Fibroblast of skin of right quadriceps (primary cell): ENCODE data around the gene MLN.
A peak's percentile ranks its signal among the peaks of the same experiment; 100 is the strongest.

ENCODE experiments used
- DNase-seq: peaks from one replicate; pipeline ENCODE4 v3.0.0-alpha.2; 2013

MLN gene

DNA sequence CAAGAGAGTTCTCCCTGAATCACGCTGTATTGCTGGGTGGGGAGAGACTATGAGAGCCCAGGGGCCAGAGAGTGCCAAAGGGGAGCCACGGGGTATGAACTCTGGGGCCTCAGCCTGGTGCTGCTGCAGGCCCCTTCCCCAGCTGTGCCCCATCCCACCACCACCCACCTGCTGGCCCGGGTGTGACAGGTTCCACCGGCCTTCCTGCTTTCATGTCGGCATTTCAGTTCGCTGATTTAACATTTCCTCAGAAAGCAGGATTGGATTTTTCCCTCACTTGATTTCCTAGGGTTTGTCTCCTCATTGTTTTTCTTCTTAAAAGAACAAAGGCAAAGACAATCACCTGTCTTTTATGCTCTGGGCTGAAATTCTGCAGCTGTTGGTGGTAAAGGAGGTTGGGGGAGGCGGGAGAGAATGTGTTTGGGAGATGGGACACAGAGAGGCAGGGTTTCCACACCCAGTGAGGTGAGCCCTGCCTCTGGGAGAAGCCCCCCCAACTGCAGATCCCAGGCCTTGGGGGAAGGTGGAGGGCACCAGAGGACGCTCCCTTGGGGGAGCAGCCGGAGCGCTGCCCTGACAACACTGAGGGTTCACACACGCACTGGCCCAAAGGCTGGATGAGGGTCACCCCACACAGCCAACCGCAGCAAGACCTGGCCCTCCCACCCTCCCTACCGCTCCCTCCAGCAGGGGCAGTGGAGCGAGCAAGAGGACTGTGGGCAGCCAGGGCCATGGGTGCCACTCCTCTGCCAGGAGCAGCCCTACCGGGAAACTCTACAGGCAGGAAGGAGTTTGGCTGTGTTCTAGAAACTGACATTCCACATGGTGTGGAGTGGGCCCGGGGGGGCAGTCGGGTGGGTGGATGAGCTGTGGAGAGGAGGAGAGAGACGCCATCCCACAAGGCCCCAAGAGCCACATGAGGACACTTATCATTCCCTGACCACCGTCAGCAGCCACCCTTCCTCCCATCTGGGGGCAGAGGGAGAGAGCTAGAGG is 10.5 kb upstream of the MLN start:
- no peak for DNase-seq

DNA sequence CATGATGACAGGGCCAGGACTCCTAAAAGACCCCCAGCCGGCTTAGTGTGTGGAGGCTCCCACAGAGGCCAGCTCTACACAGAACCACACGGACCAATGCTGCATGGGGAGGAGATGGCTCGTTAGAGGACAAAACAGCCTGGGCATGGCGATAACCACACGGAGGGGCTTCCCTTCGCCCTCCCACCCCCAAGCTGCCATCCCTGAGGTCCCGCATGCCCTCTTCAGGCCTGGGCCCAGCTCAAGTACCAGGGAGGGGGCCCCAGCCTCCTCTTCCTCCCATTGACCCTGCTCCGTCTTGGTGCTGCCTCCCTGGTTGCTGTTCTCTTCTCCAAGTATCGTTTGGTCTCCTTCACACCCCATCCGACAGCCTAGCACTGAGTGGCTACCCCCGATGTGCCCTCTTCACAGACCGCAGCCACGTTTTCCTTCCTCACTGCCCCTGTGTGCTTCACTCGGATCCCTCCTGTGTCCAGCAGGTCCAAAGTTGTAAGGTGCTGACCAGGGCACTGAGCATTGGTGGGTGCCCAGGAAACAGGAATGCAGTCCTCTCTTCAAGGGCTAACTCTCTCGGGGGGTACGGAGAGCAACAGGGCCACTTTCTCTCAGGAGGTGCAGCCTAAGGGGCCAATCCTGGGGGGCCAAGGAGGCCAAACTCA is 9.6 kb upstream of the MLN start:
- no peak for DNase-seq

DNA sequence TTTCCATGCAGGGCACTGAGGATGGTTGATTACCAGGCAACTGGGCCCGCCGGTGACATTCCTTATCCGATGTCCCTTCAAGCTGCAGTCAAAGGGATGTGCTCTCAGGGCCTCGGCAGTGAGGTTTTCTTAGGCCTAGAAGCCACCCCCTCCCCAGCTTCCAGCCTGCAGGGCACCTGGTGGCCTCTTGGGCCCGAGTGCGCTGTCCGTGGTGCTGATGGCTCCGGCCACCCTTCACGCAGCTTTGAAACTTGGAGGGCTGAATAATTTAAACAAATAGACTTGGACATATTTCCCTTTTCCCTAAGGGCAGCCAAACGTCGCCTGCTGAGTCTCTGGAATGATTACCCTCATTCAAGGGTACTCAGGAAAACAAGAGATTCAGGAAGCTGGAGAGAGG is 8.9 kb upstream of the MLN start:
- peak; percentile 37 for DNase-seq

DNA sequence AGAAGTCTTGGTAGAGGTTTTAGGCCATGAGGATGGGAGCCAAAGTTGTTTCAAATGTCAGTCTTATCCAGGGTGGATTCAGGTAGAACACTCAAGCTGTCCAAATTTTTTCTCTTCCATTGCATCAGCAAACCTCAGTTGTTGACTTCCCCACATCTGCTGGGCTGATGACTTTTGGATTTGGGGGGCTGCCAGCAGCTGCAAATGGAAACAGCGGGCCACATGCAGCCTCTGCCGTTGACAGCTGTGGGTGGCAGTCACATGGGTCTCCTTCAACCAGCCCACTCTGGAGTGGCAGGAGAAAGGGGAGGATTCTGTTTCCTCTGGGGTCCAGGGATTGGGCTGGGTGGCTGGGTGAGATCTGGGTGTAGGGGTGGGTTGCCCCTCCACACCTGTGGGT is 5.8 kb upstream of the MLN start:
- DNase-seq: peak; percentile 9

DNA sequence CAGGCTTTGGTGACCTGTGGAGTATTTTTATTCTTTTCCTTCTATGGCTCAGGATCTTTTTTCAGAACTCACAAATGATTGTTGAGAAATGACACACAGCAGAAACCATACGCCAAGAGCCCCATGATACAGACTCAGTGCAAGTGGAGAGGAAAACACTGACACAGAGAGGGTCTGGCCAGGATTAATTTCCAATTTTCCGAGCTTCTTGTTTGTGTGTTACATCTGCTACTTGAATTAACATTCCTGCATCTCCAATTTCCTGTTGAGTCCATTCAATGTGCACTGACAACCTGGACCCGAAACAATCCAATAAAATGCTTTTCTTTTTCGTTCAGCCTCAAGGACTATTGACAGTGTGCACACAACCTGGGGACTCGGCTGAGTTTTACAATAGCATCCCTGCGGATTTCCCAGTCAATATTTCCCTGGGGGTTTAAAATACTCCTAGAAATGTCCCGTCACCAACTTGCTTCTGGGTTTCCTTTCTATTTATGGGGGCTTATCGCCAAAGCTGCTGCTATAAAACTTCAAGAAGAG is 4.9 kb upstream of the MLN start:
- DNase-seq: no peak

DNA sequence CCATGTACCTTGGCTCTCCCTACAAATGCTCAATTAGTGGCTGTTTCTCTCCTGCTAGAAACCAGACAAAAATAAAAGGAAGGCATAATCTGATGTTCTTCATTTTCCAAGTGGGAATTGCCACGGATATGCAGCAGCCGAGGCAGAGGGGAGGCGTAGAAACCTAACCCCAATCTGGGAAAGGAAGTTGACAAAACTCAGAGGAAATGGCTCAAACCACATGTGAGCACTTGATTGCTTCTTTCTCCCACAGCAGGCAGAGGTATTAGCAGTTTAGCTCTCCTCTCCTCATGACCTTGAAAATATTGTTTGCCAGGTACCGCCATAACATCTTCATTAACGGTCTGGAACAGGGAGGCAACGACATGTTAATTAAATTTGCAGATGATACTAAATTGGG is 3.8 kb upstream of the MLN start:
- no peak for DNase-seq

DNA sequence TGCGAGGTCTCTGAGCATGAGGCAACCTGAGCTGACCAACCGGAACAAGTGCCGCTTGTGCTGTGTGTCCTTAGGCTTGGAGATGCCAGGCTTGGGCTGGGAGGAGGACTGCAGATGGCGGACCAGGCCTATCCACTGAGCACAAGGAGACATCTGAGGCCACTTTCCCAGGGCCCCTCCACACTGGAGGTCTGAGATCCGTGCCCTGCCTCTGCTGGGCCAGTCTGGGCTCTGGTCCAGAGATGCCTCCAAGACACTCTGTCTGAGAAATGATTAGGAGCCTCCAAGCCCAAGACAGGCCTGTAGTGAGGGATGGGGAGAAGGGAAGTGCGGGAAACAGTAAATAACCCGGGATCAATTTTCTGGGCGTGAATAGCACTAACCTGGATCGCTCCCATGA is 3.0 kb upstream of the MLN start:
- no peak for DNase-seq

DNA sequence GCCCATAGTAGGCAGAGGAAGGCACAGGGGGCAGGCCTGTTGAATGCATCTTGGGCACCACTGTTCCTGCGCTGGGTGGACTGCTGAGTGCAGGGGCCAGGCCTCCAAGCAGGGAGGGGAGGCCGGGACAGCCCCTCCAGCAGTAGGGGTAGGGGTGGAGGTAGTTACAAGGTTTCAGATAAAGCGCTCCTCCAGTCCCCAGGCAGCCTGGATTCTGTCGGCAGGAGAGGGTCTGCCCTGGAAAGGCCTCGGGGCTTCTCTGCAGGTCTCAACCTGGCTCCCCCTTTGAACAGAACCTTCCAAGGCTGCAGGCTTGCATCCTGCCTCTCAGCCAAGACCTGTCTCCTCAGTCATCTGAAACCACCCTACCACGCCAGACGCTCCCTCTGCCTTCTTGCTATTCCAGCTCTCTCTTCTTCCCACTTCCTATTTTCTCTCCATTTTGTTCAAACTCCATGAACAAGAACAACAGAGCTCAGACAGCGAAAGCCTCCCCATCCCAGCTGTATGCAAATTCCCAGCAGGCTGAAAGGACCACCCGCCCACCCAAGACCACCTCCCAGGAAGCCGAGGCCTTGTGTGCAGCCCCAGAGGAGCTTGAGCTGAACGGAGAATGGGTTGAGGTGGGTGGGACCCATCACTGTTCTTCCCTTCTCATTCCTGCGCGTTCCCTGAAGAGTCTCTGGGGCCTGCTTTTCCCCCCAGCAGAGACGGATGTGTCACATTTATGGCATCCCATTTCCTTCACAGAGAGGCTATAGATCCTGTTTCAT is 1.4 kb downstream of the MLN start:
- peak; percentile 64 for DNase-seq

DNA sequence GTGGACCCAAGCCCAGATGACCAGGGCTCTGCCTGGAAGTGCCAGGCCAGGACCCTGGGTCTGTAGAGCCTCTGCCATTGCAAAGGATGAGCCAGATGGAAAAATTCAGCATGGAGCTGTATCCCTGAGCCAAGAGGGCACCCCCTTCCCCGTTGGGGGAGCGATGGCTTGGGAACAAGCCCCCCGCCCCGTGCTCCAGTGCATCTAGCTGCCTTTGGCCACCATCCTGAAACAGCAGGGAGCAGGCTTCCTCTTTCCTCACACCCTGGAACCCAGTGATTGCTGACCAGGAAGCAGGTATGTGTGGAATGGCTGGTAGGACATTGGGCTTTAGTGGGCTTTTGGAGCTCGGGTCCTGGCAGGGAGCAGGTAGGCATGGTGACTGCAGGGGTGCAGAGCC is 2.2 kb downstream of the MLN start:
- DNase-seq: no peak

DNA sequence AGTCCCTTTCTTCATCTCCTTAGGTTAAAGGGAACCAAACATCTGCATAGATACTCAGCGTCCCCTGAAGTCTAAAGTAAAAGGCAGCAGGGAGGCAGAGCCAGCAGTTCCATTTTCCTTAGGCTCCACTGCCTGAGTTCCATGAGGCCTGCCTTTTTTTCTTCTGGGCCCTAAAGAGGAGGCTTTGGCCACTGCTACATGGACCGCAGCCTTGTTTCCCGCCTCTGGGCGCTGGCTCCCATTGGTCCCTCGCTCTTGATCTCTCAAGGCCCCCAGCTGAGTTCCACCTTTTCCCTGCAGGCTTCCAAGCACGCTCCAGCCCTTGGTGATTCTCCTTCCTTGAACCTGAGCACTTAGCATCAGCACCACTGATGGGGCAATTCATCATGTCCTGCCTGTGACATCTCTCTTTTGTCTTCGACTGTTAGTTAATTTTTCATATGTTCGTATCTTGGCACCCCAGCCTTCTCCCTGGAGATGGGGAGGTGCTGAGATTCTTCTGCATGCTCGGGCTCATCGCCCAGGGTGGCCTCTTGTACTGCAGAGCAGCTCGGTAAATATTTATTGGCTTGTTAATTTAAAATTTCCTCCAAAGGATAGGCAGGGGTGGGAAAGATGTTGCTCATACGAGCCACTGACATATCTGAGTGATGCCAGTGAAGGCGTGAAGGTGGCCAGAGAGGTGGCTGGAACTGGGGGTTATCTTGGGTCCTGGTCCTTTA is 3.4 kb downstream of the MLN start:
- no peak for DNase-seq

DNA sequence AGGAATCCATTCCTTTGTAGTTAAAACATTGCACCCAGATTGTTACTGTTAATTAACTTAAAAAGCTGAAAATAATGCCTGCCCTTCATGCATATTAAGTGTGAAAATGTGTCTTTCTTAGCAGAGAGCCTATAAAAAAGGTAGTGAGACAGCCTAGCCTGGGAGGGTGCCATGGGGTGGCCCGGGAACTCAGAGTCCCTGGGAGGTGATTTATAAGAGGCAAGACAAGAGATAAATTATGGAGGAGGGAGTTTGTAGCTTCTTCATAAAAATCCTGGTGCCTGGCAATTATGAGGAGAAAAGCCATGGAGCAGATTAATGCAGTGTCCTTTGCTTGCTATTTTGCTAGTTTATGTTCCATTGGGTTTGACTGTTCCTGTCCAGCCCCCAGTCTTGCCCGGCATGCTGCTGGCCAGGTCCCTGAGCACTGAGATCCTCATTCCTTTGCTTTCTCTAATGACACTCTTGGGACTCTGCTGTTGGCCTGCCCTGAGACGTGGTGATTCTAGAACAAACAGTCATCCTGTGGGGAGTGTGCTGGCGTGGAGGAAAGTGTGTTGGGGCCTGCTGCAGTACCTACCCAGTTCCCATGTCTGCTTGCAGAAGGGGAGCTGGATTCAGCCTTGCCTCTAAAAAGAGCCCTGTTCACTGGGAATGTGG is 4.2 kb downstream of the MLN start:
- DNase-seq: peak; percentile 38

DNA sequence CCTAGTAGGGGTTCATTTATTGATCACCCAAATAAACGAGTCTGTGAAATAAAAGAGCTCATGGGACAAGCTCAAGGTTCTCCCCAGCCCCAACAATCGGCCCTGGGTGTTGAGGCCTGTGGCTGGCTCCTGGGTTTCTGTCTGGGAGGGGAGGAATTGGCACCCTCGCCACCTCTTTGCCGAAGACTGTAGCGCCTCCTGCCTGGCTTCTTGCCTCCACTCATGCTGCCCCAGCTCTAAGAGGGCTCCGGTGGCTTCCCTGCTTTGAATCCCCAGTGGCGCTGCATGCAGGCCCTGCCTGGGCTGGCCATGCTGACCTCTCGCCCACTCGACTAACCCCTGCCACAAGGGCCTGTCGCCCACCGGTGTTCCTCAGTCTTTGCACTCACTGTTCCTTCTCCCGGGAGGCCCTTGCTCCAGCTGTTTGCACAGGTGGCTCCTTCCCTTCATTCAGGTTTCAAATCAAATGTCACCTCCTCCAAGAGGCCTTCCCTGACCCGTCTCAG is 5.4 kb downstream of the MLN start:
- DNase-seq: no peak

DNA sequence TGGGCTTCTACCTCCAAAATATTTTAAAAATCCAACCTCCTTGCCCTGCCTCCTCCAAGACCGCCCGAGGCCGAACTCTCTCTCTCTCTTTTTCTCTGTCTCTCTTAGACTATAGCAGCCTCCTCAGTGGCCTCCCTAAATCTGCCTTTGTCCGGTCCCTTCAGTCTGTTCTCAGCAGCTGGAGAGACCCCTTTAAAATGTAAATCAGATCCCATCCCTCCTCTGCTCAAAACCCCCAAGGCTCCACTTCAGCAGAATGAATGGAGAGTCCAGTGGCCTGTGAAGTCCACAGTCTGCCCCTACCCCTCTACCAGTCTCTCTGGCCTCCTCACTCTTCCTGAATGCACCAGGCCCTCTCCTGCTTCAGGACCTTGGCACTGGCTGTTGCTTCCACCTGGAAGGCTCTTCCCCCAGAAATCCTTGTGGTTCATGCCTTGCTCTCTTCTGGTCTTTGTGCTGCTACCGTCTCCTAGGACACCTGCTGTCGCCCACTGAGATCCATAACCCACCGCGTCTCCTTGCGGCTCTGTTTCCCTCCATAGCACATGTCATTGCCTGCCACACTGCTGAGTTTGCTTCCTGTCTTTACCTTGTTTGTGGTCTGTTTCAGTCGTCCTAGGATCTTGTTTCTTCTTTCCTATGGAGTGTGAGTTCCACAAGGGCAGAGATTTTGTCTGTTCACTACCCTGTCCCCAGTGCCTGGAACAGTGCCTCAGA is 6.0 kb downstream of the MLN start:
- DNase-seq: no peak

DNA sequence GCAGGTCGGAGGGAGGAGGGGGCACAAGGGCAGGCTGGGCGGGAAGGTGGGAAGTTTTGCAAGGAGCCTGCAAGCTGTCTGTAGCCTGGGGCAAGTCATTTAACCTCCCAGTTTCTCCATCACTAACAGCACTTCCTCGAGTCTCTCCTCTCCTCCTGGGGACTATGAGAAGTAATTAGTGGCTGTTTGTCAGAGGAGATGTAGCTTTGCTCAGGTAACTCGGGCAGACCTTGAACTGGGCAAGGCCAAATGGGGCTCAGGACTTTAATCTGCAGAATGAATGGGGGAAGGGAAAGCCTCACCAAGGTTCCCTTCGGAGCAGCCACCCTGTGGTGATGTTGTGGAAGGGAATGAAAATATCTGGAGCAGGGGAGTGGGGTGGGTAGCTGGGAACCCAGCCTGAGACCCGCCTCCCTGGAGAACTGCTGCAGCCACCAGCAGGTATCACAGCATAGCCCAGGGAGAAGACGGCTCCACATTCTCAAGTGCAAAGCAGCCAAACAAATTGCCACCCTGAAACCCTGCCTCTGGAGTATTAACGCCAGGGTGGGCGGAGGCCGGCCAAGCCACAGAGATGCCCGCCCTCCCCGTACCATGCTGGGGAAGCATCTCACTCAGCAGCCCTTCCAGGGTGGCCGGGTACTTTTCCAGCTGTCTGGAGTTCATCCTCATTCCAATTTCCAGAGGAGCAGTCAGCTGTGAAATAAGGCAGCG is 8.7 kb downstream of the MLN start:
- no peak for DNase-seq

DNA sequence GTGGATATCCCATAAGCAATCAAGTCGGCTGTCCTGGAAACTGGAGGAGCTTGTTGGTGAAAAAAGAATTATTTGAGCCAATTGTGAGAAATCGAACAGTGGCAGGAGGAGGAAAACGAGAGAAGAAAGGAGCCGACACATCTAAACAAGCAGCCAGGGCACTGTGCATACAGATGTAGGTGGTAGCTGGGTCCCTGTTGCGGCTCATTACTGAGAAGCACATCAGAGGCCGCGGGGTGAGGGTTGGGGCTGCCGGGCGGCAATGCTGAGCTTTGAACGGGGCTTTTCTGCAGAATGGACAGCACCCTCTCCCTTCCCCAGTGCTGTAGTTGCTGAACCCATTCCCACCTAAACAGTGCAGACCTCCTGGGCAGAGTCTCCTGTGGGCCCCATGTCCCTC is 10.8 kb downstream of the MLN start:
- no peak for DNase-seq

DNA sequence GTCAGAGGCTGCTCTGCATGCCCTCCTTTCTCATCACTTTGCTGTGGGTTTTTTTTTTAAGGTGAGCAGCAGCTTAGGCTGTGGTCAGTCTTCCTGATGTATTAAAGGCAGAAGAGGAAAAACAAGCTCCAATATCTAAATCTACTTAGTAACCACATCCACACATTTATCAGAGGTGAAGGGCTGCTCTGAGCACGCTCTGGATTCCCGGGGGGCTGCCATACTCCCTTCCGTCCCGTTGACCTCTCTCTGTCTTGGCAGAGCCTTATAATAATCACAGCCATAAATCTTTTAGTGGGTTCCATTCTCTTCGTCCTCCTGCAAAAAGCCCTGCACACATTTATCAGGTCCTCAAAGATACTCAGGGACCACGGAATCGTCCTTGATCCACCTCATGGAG is 12.2 kb downstream of the MLN start:
- no peak for DNase-seq

DNA sequence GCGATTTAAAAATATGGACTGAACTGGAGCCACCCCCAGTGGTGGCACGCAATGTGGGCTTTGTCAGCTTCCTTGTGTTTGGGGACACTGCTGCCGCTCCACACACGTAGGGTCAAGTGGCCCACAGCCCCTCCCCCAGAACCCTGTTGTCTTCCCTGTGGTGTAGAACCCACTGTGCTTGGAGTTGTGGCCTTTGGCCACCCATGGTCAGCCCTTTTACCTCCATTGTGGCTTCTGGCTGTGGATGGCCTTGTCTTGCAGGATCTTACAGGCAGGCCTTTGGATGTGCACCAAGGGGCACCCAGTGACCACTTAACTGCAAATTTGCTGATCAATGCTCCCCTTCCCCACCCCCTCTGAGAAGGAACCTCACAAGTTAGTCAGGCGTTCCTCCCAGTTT is 12.9 kb downstream of the MLN start:
- no peak for DNase-seq

DNA sequence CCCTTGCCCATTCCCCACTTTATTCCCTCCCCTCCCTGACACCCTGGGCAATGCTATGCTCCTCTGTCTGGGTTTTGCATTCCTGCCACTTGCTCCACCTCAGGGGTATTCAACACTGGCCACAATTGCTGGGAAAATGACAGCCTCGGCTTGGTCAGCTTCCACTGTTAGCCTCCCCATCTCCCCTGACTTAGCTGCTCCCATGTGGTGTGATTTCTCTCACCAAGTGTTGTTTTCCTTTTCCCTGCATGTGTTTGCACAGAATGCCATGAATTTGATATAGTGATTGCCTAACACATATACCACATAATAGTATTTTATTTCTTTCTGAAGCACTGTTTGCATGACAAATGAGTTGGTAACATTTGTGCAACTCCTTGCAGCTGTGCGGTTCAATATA is 13.4 kb downstream of the MLN start:
- DNase-seq: peak; percentile 13

DNA sequence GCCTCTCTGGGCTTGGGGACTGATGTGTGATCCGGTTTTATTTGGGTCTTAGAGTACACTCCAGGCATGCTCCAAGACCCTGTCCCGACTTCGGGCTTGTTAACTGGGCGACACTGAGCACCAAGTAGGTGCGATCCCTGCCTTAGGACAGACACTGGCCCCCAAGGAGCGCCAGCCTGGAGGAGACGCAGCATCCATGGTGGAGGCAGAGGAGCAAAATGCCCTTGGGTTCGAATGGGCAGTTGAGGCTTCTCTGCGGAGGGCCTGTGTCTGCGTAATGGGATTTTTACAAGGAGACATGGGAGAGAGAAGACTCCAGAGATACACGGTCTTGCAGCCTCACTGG is 14.3 kb downstream of the MLN start:
- no peak for DNase-seq

DNA sequence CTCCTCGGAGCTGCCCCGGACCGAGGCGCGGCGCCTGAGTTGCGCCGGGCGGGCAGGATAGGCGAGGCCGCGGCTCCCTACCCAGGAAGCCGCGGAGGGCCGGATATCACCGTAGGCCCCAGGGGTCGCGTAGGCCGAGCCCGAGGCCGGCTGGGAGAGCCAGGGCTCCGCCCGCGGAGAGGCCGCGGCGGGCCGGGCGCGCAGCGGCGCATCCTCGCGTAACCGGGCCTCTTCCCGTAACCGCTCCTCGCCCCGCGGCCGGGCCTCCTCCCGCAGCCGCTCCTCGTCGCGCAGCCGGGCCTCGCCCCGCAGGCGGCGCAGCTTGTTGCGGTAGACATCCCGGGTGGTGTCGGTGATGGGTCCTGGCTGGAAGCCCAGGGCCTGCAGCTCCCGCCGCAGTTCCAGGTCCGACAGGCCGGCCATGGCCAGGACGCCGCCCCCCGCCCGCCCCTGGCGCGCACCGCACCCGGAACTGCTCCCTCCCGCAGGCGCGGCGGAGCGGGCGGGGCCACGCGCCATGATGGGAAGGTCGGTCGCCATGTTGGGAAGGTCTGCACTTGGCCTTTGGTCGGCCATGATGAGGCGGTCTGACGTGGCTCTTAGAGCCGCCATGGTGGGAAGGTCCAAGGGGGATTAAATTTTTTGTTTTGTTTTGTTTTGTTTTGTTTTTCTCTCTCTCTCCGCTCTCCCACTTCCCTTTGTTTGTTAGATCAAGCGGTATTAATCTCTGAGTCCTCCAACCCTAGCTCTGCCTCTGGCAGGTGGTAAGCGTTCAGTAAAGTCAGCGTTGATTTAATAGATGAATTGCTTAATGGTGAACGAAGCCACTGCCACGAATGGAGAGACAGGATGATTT is 14.9 kb downstream of the MLN start, which contains the start of gene LEMD2:
Gene LEMD2 (minus strand): TSS at position 437 of the 856 bp plus-strand sequence. CDS start 14 bp downstream, at position 423.
- peak; percentile 94 for DNase-seq
